Pancreas (tissue), 10 donors: ENCODE measurements around the gene ANKS1B. TPM values are rescaled to one million over a fixed set of nuclear protein-coding genes. Genes with fewer than 3 reads are reported as not detected.

Experiments
- ATAC-seq, 4 donors: fragments of 200-7000 bp; cut with Tn5 transposase; one replicate each; pipeline versions ENCODE4 v1.8.0 to v1.9.1; 2020; ENCODE audit warnings: mild to moderate bottlenecking in 4 of 4, moderate library complexity in 4 of 4
- DNase-seq, 6 donors: peaks; one replicate each; pipeline ENCODE4 v3.0.0-alpha.2; 2020
- FAIRE-seq: peaks from 2 replicates; lab custom pipeline; 2012; peaks lifted over from hg19 to GRCh38; lab: Jason Lieb, UNC
- H3K27ac ChIP-seq, 4 donors: fragments of 200-600 bp; sonication (generic); 1 replicate in 3 of 4; 2 replicates in 1 of 4; pipeline versions ENCODE4 v1.5.0 to v1.8.0; 2020
- H3K27me3 ChIP-seq, 4 donors: fragments of 200-600 bp; one replicate each; pipeline ENCODE4 v1.8.0; 2021
- H3K36me3 ChIP-seq, 3 donors: fragments of 200-600 bp; sonication (generic) in 1 of 3; one replicate each; pipeline versions ENCODE4 v1.5.0 to v1.8.0; 2020 to 2021
- H3K4me1 ChIP-seq, 3 donors: fragments of 200-600 bp; one replicate each; pipeline ENCODE4 v1.8.0; 2021
- H3K4me3 ChIP-seq, 4 donors: fragments of 200-600 bp; sonication (generic) in 2 of 4; one replicate each; pipeline versions ENCODE4 v1.5.0 to v1.8.0; 2020 to 2021
- H3K9me3 ChIP-seq, 4 donors: fragments of 200-600 bp; one replicate each; pipeline ENCODE4 v1.8.0; 2021
- CTCF ChIP-seq, 4 donors: fragments of 200-600 bp; sonication (generic) in 3 of 4; IDR thresholded peaks; one replicate each; pipeline versions ENCODE4 v1.5.0 to v1.8.0; 2021; ENCODE audit warnings: antibody characterized with exemption in 4 of 4
- WGBS, 2 donors: extraction: QIAGEN DNeasy Blood & Tissue Kit; methylation state at CpG; one replicate each; pipeline ENCODE4 v1.1.7; 2013; 5-methylcytosine and 5-hydroxymethylcytosine counted together
- intact Hi-C, 3 donors: fragments of 100-400 bp; cut with DNase I; formaldehyde crosslinking; loops; one replicate each; pipeline versions ENCODE4 v1.11.1 to v1.14.2; 2022
- polyA plus RNA-seq, 2 donors: library from polyadenylated mRNA; stranded (reverse); fragments of 200-250 nt; gene quantifications; one replicate each; pipeline ENCODE4 v1.2.3, GENCODE V29; 2013
- total RNA-seq, 6 donors: library from RNA; stranded (reverse); fragmentation: NEBNext Ultra II Directional in 4 of 6; extraction: Animal tissue kit (Norgen Biotek cat#: 25700) in 4 of 6; gene quantifications; one replicate each; pipeline versions ENCODE4 v1.2.1 to v1.2.4, GENCODE V29; 2021 to 2023
- donor health status: healthy with polysubstance abuse.
- donor health status: DM: no; HTN: no; CAD: no; lungs with moderate emphysema.
- donor health status: DM: no; HTN: no; CAD: no.
- donor health status: control.
- donor health status: control.
- donor health status: Bipolar disorder and iron deficiency.
- donor health status: DM: yes; HTN: yes; CAD: no.
- donor health status: DM: no; HTN: no; CAD: no.
- donor health status: DM: no; HTN: no; CAD: no.
- donor health status: DM: yes; HTN: yes; CAD: no.

The ANKS1B gene
- total and polyA plus RNA-seq, 8 donors = 0.49 to 3.2 (median 1.9) TPM

GRCh38 chr12:99092100-99092851, 892.5 kb downstream of the ANKS1B start:
- TF ChIP-seq CTCF (IDR thresholded peaks at IDR 0.05) = no peak
- FAIRE-seq = no peak

GRCh38 chr12:99087278-99087677, 897.5 kb downstream of the ANKS1B start:
- 36 to 47% methylated on average over 5 of the region's 5 CpGs for WGBS, 2 donors
- no peak for TF ChIP-seq CTCF (IDR thresholded peaks at IDR 0.05)
- intact Hi-C loops = no loop called here
- ATAC-seq (peak in 2 of 4 donors; percentile 12 to 16), DNase-seq (no peak), FAIRE-seq (no peak)
- Histone ChIP-seq H3K27ac (no peak overlapping the region), H3K9me3 (no peaks in the 10 kb centered on the region), H3K4me3 (no peak overlapping the region), H3K4me1 (no peaks in the 10 kb centered on the region), H3K36me3 (no peaks in the 10 kb centered on the region), H3K27me3 (no peaks in the 10 kb centered on the region)

More at GRCh38 chr12:99092100-99092851, 892.5 kb downstream of the ANKS1B start:
- Histone ChIP-seq H3K4me3 (no peak overlapping the region), H3K9me3 (no peaks in the 10 kb centered on the region), H3K27ac (no peak overlapping the region), H3K36me3 (no peaks in the 10 kb centered on the region), H3K4me1 (no peaks in the 10 kb centered on the region), H3K27me3 (no peaks in the 10 kb centered on the region)
- intact Hi-C loops = no loop called here
- ATAC-seq = no peak
- no peak for DNase-seq
- 54 to 65% methylated on average over 9 of the region's 9 CpGs for WGBS, 2 donors

GRCh38 chr12:99079811-99080210, 904.9 kb downstream of the ANKS1B start:
- no peak for TF ChIP-seq CTCF (IDR thresholded peaks at IDR 0.05)

GRCh38 chr12:99068993-99069747, 915.6 kb downstream of the ANKS1B start:
- FAIRE-seq (no peak), ATAC-seq (no peak), DNase-seq (no peak)
- Histone ChIP-seq H3K27ac (no peak overlapping the region), H3K4me3 (no peak overlapping the region), H3K27me3 (no peaks in the 10 kb centered on the region), H3K4me1 (no peaks in the 10 kb centered on the region), H3K9me3 (no peaks in the 10 kb centered on the region), H3K36me3 (no peaks in the 10 kb centered on the region)
- TF ChIP-seq CTCF (IDR thresholded peaks at IDR 0.05) = no peak
- intact Hi-C loops = no loop called here
- 19 to 21% methylated on average over 5 of the region's 5 CpGs for WGBS, 2 donors

More at GRCh38 chr12:99079811-99080210, 904.9 kb downstream of the ANKS1B start:
- Histone ChIP-seq H3K9me3 (no peaks in the 10 kb centered on the region), H3K27ac (no peak overlapping the region), H3K27me3 (no peaks in the 10 kb centered on the region), H3K4me1 (no peaks in the 10 kb centered on the region), H3K36me3 (no peaks in the 10 kb centered on the region), H3K4me3 (no peak overlapping the region)
- FAIRE-seq (no peak), ATAC-seq (no peak), DNase-seq (no peak)
- 72 to 80% methylated on average over 15 of the region's 15 CpGs for WGBS, 2 donors
- intact Hi-C loops = no loop called here
